ENCODE results near the gene ZNF497.

GRCh38 chr19:58366585-58367430, 4.3 kb upstream of the ZNF497 start:
- TF ChIP-seq EZH2phosphoT487 (IDR thresholded peaks at IDR 0.05; ENCODE audit: low read depth, severe bottlenecking, unreplicated experiment), result no peak
- TF ChIP-seq CTCF (IDR thresholded peaks at IDR 0.05; ENCODE audit: poor library complexity), result no peak

Data from hepatocyte (in vitro differentiated cells).